DMS53 (cell line): ENCODE data around the gene ZNF439.
"Not testable (repeated sequence)": the region's sequence is repeated elsewhere in the genome, so short reads cannot be mapped to it uniquely, and the experiment has no call there.

Experiments used
- DNase-seq: peaks from one replicate; lab custom pipeline; 2025; lab: John Stamatoyannopoulos, UW

The ZNF439 gene

DNA sequence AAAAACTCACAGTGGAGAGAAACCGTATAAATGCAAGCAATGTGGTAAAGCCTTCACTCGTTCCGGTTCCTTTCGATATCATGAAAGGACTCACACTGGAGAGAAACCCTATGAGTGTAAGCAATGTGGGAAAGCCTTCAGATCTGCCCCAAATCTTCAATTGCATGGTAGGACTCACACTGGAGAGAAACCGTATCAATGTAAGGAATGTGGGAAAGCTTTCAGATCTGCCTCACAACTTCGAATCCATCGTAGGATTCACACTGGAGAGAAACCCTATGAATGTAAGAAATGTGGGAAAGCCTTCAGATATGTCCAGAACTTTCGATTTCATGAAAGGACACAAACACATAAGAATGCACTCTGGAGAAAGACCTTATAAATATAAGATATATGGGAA lies 19.7 kb downstream of the ZNF439 start:
- no peak for DNase-seq

DNA sequence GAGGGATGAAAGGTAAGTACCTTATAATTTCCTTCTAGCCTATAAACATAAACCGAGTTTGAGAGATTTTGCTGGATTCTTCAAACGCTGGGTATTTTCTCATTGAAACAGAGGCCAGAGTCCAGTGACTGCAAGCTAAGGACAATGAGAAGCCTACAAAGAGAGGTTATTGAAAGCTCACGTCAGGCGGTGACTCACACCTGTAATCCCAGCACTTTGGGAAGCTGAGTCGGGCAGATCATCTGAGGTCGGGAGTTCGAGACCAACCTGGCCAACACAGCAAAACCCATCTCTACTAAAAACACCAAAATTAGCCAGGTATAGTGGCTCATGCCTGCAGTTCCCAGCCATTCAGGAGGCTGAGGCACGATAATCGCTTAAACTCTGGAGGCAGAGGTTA lies 24.1 kb downstream of the ZNF439 start:
- no peak for DNase-seq

GRCh38 chr19:11873762-11874161 lies 25.2 kb downstream of the ZNF439 start:
- DNase-seq, result no peak

GRCh38 chr19:11879687-11880266 lies 31.3 kb downstream of the ZNF439 start:
- peak; percentile 46 for DNase-seq

- DNase-seq, result no peak
These were observed 32.1 kb downstream of the ZNF439 start for GRCh38 chr19:11880598-11880997.

- peak; percentile 77 for DNase-seq
These were observed 32.8 kb downstream of the ZNF439 start for GRCh38 chr19:11881151-11881800.

DNA sequence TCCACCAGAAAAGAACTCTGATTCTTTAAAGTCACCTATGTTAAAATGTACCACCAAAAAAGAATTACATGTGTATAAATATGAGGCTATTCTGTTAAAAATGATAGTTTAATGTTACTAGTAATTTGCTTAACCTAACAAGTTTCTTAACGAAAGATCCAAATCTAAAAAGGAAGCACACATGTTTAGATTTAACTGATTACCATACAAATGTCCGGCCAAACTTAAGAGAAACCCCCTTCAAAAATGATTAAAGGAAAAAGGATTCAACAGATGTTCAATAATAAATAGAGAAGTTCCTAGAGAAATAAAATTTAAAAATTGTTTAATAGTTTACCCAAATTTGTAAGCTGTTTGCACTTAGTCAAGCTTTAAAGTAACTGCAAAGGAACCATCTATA lies 34.1 kb downstream of the ZNF439 start:
- no peak for DNase-seq

- no peak for DNase-seq
These were observed 38.7 kb downstream of the ZNF439 start for GRCh38 chr19:11887234-11887610.

DNA sequence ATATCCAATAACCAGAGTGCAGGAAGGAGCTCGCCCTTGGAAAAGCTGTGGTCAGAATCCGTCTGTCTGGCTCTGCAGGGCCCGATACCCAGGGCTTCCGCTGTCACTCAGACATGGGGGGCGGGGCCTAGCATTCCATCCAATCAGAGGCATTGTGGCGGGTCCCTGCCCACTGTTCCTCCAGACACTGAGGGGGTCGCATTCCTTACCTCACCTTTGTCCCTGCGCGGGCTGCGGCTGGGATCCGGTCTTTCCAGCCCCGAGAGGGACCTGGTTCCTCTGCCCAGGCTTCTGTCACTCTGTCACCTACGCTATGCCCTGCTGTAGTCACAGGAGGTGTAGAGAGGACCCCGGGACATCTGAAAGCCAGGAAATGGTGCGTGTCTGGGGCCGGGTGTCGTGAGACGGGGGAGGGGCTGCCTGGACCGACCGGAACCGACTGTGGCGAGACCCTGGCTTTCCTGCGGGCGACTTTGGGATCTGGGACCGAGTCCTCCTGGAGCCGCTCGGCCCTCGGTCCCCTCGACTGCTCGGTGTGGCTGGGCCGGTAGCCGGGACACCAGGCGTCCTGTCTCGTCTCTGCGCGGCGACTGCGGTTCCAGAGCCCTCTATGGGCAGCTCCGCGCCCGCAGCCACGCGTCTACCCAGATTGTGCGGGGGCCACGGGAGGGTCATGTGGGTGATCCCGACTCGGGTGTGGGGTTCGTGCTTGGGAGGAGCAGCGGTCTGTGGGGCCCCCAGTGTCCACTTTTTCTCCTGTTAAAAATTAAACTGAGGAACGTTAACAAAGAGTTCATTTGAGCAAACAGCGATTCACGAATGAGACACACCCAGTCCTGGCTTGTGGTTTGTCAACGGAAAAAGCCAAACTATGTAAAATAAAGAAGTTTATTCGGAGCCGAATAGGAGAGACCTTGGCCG lies 39.3 kb downstream of the ZNF439 start, which contains the start of gene ZNF69:
Gene ZNF69 (plus strand): TSS at position 172 of the 921 bp plus-strand sequence. CDS start 142 bp downstream, at position 314.
- peak; percentile 80 for DNase-seq

DNA sequence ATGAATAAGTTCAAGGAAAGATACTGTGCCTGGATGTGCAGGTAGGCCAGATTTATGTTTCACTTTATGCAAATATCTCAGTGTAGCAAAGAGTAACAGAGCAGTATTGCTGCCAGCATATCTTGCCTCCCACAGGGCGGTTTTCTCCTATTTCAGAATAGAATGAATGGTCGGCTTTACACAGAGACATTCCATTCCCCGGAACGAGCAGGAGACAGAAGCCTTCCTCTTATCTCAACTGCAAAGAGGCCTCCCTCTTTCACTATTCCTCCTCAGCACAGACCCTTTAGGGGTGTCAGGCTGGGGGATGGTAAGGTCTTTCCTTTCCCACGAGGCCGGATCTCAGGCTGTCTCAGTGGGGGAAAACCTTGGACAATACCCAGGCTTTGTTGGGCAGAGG lies 41.4 kb downstream of the ZNF439 start:
- not testable (repeated sequence) for DNase-seq

DNA sequence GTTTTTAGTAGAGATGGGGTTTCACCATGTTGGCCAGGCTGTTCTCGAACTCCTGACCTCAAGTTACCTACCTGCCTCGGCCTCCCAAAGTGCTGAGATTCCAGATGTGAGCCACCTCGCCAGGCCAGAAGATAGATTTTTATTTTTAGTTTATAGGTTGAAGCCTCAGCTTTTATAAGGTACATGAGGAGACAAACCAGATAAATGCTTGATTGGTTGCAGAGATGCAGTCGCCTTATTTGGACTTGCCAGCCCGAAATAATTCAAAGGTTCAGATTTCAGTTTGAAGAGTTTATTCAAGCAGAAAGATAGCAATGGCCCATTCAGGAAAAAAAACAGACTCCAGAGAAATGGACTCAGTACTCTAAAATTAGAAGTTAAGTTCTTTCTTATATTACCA lies 42.1 kb downstream of the ZNF439 start:
- DNase-seq, result no peak

DNA sequence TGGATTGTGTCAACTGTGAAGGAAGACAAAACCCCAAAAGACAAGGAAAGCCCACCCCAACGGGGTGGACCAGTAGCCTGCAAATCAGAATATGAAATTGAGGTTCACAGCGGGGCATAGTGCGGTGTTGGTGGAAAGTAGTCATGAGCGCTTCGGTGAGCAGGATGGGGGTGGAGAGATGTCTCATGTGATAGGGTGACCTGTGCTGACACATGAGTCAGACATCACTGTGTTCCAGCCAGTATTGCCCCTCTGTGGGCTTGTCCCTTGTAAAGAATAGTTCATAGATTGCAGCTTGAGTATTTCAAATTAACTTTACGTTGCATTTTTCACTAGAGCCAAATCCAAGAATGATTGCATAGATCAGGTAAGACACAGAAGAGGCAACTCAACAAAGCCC lies 46.3 kb downstream of the ZNF439 start:
- no peak for DNase-seq

GRCh38 chr19:11902228-11902627 lies 53.7 kb downstream of the ZNF439 start:
- DNase-seq, result no peak

GRCh38 chr19:11905928-11906327 lies 57.4 kb downstream of the ZNF439 start:
- no peak for DNase-seq

GRCh38 chr19:11911937-11912336 lies 63.4 kb downstream of the ZNF439 start:
- DNase-seq, result not testable (repeated sequence)

GRCh38 chr19:11914417-11915051 lies 66.0 kb downstream of the ZNF439 start:
- not testable (repeated sequence) for DNase-seq
